Measurements from ENCODE around the gene GRIA2.

GRIA2 gene

DNA sequence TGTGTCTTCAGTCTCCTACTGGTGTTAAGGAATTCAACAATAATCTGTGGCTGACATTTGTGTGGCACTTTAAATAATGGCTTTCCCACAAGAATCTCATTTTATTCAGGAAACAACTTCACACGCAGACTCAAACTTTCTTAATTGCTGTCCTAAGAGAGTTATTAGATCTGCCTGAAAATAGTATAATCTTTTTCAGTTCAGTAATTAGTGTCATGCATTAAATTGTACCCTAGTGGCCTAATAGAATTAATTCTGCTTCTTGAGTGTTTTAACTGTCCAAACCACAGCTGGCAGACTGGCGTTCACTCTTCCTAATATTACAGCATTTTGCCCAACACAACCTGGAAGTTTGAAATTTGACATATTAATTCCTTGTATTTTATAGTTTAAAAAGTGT lies 107.1 kb downstream of the GRIA2 start:
- DNase-seq (ENCODE audit: low read depth), result no peak
- TF ChIP-seq, protein P1, sequence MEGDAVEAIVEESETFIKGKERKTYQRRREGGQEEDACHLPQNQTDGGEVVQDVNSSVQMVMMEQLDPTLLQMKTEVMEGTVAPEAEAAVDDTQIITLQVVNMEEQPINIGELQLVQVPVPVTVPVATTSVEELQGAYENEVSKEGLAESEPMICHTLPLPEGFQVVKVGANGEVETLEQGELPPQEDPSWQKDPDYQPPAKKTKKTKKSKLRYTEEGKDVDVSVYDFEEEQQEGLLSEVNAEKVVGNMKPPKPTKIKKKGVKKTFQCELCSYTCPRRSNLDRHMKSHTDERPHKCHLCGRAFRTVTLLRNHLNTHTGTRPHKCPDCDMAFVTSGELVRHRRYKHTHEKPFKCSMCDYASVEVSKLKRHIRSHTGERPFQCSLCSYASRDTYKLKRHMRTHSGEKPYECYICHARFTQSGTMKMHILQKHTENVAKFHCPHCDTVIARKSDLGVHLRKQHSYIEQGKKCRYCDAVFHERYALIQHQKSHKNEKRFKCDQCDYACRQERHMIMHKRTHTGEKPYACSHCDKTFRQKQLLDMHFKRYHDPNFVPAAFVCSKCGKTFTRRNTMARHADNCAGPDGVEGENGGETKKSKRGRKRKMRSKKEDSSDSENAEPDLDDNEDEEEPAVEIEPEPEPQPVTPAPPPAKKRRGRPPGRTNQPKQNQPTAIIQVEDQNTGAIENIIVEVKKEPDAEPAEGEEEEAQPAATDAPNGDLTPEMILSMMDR (IDR thresholded peaks at IDR 0.05; ENCODE audit: insufficient read depth, low read depth, low read length, missing control alignments), result no peak

DNA sequence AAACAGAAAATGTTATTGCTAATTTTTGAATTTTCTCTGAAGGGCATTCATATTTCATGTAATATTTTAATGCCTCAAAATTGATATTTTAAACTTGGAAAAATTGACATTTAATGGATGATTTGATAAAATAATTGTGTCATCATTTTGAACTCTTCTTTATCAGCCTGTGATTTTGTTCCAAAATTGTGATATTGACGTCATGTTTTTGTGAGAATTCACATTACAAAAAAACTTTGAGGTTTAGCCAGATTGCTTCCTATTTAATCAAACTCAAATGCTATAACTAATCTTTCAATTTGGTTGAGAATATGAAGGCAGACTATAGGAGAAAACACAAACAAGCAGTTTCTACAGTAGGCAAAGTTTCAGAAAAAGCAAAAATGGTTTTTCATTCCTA lies 137.4 kb downstream of the GRIA2 start:
- no peak for DNase-seq (ENCODE audit: low read depth)
- TF ChIP-seq, protein P1 (IDR thresholded peaks at IDR 0.05; ENCODE audit: insufficient read depth, low read depth, low read length, missing control alignments), result no peak
- no peak overlapping the region for H3K4me3 ChIP-seq (ENCODE audit: low read depth, low read length)

More for the DNA sequence above, 107.1 kb downstream of the GRIA2 start:
- H3K4me3 ChIP-seq (ENCODE audit: low read depth, low read length), result no peak overlapping the region

DNA sequence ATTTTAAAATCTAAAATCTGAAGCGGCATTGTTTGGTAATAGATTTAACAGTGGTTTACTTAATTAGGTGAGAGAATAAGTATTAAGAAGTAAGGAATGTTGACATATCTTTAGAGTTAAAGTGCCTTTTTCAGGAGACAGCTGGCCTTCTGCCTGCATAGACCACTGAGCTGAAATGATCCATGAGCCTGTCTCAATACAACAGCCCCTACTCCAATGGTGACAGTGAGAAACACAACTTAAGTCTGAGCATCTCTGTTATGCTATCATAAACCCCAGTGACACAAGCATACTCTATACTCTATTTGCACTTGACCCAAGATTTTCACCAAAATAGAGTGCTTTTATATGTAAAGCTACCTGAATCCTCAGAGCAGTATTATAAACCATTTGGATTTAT lies 137.9 kb downstream of the GRIA2 start:
- TF ChIP-seq, protein P1 (IDR thresholded peaks at IDR 0.05; ENCODE audit: insufficient read depth, low read depth, low read length, missing control alignments), result no peak
- no peak for DNase-seq (ENCODE audit: low read depth)
- no peak overlapping the region for H3K4me3 ChIP-seq (ENCODE audit: low read depth, low read length)

DNA sequence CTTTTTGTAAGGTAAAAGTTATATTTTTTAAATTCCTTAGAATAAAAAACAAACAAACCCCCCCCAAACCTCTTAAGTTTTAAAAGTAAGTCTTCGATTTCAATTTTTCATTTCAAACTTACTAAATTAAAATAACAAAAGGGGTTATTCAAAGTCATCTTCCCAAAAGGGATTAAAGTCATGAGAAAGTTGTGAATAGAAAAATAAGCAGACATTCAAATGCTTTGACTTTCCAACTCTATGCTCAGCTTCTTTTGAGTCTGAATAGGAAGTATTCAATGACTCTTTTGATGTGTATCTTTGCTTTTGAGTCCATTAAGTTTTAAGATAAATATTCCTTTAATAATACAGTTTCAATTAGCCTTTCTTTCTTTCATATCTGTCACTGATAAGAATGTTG lies 138.3 kb downstream of the GRIA2 start:
- no peak overlapping the region for H3K4me3 ChIP-seq (ENCODE audit: low read depth, low read length)
- DNase-seq (ENCODE audit: low read depth), result no peak
- TF ChIP-seq, protein P1 (IDR thresholded peaks at IDR 0.05; ENCODE audit: insufficient read depth, low read depth, low read length, missing control alignments), result no peak

DNA sequence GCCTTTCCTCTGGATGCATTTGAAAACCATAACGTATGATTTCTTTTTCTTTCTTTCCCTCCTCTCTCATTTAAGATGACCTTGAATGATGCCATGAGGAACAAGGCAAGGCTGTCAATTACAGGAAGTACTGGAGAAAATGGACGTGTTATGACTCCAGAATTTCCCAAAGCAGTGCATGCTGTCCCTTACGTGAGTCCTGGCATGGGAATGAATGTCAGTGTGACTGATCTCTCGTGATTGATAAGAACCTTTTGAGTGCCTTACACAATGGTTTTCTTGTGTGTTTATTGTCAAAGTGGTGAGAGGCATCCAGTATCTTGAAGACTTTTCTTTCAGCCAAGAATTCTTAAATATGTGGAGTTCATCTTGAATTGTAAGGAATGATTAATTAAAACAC lies 142.8 kb downstream of the GRIA2 start:
- TF ChIP-seq, protein P1 (IDR thresholded peaks at IDR 0.05; ENCODE audit: insufficient read depth, low read depth, low read length, missing control alignments), result no peak
- DNase-seq (ENCODE audit: low read depth), result no peak
- H3K4me3 ChIP-seq (ENCODE audit: low read depth, low read length), result no peak overlapping the region

DNA sequence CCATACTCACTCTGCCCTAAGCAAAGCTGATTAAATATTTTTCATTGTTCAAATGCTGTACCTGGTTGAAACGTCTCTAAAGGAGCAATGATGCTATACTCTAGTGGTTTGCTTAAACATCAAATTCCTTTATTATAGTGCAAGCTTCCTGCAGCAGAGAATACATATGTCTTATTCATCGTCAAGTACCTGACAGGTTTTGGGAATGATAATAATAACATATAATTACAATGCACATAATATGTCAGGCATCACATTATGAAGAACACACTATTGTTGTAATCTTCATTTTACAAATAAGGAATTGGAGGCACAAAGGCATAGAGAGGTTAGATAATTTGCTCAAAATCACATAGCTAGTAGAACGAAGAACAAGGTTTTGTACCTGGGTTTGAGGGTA lies 151.6 kb downstream of the GRIA2 start:
- no peak overlapping the region for H3K4me3 ChIP-seq (ENCODE audit: low read depth, low read length)
- DNase-seq (ENCODE audit: low read depth), result no peak
- TF ChIP-seq, protein P1 (IDR thresholded peaks at IDR 0.05; ENCODE audit: insufficient read depth, low read depth, low read length, missing control alignments), result no peak

DNA sequence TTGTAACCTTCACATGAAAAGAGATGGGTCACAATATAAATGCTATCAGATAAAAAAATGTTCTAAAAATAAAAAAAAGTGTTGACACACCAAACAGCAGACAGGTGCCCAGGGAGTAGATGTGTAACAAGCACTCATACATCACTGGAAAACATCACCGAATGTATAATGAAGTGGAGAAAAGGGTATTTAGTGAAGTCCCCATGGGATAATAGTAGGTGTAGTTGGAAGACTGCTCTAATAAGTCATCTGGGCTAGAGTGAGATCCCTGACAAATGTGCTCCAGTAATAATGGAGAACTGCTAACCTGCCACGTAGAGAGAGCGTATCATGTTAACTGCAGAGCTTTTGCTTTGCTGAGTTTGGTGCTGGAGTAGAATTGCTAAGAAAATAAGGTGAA lies 152.0 kb downstream of the GRIA2 start:
- no peak for DNase-seq (ENCODE audit: low read depth)

More for the DNA sequence above, 152.0 kb downstream of the GRIA2 start:
- TF ChIP-seq, protein P1 (IDR thresholded peaks at IDR 0.05; ENCODE audit: insufficient read depth, low read depth, low read length, missing control alignments), result no peak
- no peak overlapping the region for H3K4me3 ChIP-seq (ENCODE audit: low read depth, low read length)
